ENCODE measurements around the gene DPPA4.

The DPPA4 gene

GRCh38 chr3:109336291-109336861 is 970 bp downstream of the DPPA4 start:
- no peak for TF ChIP-seq CTCF (IDR thresholded peaks at IDR 0.05; ENCODE audit: extremely low read depth, missing control alignments)
- no peak for DNase-seq (ENCODE audit: low spot score)

GRCh38 chr3:109334572-109334971 is 2.8 kb downstream of the DPPA4 start:
- no peak for DNase-seq (ENCODE audit: low spot score)
- no peak for TF ChIP-seq CTCF (IDR thresholded peaks at IDR 0.05; ENCODE audit: extremely low read depth, missing control alignments)

- TF ChIP-seq CTCF (IDR thresholded peaks at IDR 0.05; ENCODE audit: extremely low read depth, missing control alignments), result no peak
- DNase-seq (ENCODE audit: low spot score), result no peak
Observed at GRCh38 chr3:109331692-109332091, 5.7 kb downstream of the DPPA4 start.

GRCh38 chr3:109330405-109330804 is 6.9 kb downstream of the DPPA4 start:
- no peak for TF ChIP-seq CTCF (IDR thresholded peaks at IDR 0.05; ENCODE audit: extremely low read depth, missing control alignments)
- DNase-seq (ENCODE audit: low spot score), result no peak

GRCh38 chr3:109328202-109328601 is 9.1 kb downstream of the DPPA4 start:
- DNase-seq (ENCODE audit: low spot score), result no peak
- TF ChIP-seq CTCF (IDR thresholded peaks at IDR 0.05; ENCODE audit: extremely low read depth, missing control alignments), result no peak

GRCh38 chr3:109325657-109326056 is 11.7 kb downstream of the DPPA4 start:
- no peak for TF ChIP-seq CTCF (IDR thresholded peaks at IDR 0.05; ENCODE audit: extremely low read depth, missing control alignments)
- no peak for DNase-seq (ENCODE audit: low spot score)

GRCh38 chr3:109325109-109325508 is 12.2 kb downstream of the DPPA4 start:
- TF ChIP-seq CTCF (IDR thresholded peaks at IDR 0.05; ENCODE audit: extremely low read depth, missing control alignments), result no peak
- no peak for DNase-seq (ENCODE audit: low spot score)
